Globus pallidus (tissue), 1 donor: ENCODE data around the gene ZG16.
"Not testable (repeated sequence)": the region's sequence is repeated elsewhere in the genome, so short reads cannot be mapped to it uniquely, and the experiment has no call there.

Experiments
- DNase-seq: peaks from one replicate; pipeline ENCODE4 v3.0.0-alpha.2; 2015; ENCODE audit warnings: low spot score

ZG16 gene

DNA sequence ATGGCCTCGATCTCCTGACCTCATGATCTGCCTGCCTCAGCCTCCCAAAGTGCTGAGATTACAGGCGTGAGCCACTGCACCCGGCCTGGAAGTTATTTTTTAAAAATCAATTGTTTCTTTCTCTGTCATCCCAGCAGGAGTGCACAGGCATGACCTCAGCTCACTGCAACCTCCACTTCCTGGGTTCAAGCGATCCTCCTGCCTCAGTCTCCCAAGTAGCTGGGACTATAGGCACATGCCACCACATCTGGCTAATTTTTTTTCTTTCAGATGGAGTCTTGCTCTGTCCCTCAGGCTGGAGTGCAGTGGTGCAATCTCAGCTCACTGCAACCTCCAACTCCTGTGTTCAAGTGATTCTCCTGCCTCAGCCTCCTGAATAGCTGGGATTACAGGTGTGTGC lies 9.1 kb downstream of the ZG16 start:
- not testable (repeated sequence) for DNase-seq

DNA sequence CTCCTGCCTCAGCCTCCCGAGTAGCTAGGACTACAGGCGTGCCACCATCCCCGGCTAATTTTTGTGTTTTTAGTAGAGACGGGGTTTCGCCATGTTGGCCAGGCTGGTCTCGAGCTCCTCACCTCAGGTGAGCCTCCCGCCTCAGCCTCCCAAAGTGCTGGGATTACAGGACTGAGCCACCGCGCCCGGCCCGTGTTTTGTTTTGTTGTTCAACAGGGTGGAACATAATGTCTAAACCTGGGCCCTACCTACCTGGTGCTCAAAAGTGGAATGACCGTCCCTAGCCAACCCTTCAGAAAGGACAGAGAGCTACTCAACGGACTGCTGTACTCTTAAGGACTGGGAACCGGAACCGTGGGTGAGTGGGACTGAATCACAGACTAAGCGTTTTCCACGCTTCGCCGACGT lies 11.7 kb downstream of the ZG16 start:
- no peak for DNase-seq

DNA sequence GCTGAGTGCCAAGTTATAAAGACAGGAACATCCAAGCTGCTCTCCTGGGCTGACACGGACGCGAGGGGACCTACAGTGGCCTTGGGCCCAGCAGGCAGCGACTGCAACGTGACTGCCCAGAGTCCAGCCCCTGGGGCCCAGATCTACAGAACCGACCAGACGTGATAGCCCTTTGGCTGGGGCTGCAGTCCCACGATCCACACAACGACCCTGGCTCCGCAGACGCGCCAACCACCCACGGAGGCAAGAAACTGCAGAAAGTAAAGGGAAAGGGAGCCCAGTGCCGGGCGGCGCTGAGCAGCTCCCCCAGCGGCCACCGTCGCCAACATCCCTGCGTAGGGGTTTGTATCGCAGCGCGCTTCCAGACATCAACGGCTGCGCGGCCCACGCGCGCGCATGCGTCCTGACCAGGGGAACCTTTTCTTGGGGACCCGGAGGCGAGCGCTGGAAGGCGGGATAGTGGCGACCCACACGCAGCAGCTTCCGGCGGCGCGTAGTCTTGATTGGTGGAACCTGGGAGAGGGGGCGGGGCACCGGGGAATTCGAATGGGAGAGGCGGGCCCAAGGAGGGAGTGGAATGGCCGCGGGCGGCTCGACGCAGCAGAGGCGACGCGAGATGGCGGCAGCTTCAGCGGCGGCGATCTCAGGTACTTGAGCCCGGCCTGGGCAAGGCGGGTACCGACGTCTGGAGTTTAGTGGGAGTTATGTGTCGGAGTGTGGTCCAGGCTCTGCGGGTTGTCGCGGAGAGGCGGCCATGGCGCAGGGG lies 12.3 kb downstream of the ZG16 start, which contains the start of gene KIF22:
Gene KIF22 (plus strand): TSS at position 569 of the 766 bp plus-strand sequence. CDS start 9 bp downstream, at position 578.
- peak; percentile 98 for DNase-seq

DNA sequence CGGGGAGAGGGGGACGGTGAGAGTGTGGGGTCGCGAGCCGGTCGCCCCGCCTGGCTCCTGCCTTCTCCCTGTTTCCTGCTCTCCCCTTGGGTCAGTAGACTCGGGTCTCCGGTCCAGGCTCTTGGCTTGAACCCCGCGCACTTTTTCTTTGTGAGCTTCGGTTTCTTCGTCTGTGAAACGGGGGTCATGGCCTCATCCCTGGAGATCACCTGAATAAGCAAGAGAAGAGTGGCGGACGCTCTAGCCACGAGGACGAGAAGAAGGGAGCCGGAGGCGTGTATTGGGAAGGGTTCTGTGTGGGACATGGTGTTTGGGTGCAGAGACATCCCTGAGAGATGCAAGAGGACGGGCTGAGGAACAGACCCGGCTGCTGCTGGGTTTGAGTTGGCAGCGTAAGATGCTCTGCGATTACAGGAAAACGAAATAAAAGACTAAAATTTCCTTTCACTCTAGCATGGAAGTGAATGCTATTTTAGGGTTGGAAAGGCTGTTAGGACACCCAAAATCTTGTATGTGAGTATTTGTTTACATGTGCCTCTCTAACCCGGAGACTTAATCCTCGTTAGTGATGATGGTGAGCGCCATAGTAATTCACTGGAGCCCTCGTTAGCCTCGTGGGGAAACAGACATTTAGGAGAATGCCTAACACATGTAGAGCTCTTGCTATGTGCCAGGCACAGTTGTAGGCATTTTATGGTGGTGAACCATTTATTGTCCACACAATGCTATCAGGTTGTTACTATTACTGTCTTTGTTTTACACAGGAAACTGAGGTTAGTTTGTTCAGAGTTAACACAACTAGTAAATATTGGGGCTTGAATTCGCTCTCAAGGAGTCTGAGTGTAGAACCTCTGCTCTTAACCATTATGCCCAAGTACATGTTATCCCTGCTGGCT lies 13.1 kb downstream of the ZG16 start:
- no peak for DNase-seq

DNA sequence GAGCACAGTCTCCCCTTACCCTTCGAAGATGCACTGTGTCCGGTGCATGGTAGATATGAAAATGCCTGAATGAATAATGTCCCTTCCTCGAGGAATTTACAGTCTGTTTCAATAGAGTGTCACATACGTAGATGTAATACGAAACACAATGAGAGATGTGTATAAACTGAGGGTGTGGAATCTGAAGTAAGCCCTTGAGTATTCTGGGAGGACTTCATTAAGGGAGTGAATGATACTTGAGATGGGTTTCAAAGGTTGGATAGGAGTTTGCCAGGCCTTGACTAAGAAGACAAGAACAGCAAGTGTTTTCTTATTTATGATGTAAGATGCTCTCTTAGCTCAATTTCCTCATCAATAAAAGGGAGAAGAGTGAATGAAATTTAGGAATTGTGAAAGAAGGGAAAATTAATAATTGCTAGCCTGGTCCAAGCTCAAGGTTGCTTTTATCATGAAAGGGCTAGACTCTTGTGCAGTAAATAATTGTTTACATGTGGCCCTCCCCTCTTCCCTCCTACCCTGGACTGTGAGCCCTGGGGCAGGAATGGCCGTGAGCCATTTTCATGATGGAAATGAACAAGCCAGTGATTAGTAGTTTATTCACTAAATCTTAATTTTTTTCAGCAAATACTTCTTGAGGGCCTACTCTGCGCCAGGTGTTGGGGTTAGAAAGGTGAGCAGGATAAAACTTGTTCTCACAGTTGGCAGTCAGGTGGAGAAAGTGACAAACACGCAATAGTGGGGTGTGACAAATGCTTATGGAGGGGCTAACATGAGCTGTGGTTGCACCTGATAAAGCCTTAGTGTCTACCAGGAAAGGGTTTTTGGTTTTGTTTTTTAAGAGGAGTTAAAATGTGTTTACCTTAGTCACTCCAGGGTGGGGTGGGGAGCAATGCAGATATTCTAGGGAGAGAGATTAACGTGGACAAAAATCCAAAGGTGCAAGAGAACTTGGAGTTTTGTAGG lies 14.1 kb downstream of the ZG16 start:
- no peak for DNase-seq

DNA sequence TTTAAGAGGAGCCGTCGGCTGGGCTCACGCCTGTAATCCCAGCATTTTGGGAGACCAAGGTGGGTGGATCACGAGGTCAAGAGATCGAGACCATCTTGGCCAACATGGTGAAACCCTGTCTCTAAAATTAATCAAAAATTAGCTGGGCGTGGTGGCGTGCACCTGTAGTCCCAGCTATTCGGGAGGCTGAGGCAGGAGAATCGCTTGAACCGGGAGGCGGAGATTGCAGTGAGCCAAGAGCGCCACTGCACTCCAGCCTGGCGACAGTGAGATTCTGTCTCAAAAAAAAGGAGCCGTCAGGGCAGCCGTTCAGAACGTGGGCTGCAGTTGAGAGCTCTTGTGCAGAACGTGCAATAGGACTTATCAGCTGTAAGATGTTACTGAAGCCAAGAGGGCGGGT lies 15.1 kb downstream of the ZG16 start:
- DNase-seq, result not testable (repeated sequence)

DNA sequence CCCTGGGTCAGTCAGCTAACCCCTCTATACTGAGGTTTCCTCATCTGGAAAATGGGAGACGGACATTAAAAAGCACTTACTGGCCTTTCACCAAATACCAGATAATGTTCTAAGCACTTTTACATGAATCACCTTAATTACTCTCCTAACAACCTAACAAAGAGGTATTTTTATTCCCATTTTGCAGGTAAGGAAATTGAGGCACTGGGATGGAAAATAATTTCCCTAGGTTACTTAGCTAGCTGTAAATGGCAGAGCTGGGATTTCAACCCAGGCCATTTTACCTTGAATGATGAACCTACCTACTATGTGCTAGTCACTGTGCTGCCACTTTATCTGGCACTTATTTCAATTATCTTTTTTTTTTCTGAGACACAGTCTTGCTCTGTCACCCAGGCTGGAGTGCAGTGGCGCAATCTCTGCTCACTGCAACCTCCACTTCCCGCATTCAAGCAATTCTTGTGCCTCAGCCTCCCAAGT lies 16.2 kb downstream of the ZG16 start:
- no peak for DNase-seq

DNA sequence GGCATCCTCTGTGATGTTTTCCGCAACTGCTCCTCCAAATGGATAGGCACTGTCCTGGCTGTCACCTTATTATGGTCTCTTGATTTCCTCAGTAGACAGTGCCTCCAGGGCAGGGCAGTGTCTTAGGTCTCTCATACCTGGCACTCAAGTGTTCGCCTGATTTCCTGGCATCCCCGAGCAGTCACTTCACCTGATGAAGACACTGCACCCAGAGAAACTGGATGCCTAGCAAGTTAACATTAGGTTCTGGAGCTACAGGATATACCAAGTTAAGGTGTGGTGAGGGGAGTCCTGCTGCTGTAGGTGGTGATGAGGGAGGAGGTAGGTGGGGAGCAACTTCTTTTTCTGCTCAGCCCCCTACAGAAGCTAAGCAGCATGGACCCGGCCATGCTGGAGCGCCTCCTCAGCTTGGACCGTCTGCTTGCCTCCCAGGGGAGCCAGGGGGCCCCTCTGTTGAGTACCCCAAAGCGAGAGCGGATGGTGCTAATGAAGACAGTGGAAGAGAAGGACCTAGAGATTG lies 24.4 kb downstream of the ZG16 start:
- no peak for DNase-seq

DNA sequence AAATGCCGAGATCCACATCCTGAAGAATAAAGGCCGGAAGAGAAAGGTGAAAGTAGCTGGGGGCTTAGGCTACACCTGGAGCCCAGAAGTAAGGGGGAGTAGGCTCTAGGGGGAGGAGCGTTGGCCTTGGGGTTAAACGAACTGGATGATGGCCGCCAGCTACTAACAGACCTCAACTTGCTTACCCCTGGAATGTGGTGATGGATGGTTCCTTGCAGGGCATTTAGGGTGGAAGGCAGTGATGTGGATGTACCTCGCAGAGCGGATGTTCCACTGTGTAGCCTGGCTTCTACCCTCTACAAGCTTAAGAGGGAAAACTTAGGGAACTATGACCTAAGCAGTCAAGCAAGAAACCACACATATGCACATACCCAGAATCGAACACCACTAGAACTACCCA lies 26.0 kb downstream of the ZG16 start:
- no peak for DNase-seq

DNA sequence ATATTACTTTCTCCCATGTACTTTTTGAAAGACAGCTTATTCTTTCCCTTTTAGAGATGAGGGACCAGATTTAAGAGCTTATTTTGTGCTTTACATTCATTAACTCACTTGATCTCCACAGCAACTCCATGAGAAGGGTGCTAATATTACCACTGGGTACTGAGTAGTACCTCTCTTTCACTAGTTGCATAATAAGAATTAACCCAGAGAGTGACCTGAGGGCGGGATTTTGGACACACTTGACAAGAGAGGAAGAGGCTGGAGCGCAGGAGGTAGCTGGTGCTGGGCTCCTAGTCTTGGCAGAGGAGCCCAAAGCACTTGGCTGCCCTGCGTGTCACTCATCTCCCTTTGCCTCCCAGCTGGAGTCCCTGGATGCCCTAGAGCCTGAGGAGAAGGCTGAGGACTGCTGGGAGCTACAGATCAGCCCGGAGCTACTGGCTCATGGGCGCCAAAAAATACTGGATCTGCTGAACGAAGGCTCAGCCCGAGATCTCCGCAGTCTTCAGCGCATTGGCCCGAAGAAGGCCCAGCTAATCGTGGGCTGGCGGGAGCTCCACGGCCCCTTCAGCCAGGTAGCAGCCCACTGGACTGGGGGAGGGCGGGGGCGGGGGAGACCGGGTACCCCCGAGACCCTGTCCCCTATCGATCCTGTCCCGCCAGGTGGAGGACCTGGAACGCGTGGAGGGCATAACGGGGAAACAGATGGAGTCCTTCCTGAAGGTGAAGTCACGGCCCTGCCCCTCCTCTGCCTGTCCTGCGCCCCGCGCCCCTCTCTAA lies 26.6 kb downstream of the ZG16 start:
- DNase-seq, result no peak

DNA sequence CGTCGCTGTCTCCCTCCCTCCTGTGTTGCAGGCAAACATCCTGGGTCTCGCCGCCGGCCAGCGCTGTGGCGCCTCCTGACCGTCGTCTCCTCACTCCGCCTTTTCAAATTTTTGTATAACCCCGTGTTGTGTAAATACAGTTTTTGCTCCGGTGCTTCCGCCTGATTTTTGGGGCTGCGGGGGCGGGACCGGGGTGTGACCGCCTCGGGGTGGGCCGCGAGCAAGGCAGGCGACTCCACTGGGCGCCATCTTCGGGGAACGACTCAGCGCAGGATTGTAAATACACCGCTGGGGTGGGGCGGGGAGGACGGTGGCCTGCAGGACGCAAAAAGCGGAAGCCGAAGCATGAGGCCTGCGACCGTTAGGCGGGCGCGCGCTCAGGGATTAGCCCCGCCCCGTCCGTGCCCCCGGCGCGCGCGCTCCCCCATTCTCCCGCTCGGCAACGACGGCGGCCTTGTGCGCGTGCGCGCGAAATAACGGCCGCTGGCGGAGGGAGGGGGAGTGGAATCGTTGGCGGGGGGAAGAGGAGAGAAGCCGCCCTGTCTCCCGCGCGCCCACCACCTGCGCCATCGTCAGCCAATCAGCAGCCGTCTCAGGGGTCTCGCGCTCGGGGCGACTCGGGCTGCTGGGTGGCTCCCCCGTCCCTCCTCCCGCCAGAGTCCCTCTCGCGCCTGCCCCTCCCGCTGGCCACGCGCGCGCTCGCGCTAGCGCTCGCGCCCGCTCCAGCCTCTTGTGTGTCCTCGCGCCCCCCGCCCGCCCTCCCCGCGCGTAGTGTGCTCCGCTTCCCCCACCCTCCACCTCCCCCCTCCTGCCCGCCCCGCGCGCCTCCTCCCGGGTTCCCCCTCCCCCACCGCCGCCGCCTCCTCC lies 27.4 kb downstream of the ZG16 start:
- peak; percentile 97 for DNase-seq

DNA sequence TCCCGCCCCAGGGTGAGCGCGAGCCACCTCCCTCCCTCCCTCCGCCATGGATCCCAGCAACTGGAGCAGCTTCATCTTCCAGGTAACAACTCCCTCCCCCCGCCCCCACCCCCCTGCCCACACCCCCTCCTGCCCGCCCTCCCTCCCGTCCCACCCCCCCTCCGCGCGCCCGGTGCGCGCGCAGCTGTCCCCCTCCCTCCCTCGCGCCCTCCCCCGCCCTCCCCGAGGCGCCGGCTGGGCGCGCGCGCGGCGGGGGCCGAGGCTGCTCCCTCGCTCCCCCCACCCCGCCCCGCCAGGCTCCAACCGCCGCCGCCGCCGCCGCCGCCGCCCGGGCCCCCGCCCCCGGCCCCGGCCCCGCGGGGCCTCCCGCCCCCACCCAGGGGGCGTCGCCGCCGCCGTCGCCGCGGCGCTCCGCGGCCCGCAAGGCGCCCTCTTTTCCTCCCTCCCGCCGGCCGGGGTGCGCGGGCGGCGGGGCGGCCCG lies 28.1 kb downstream of the ZG16 start, which contains the start of gene MAZ:
Gene MAZ (plus strand): TSS at position 431 of the 481 bp plus-strand sequence. CDS start 173 bp downstream, outside the sequence.
- peak; percentile 72 for DNase-seq

DNA sequence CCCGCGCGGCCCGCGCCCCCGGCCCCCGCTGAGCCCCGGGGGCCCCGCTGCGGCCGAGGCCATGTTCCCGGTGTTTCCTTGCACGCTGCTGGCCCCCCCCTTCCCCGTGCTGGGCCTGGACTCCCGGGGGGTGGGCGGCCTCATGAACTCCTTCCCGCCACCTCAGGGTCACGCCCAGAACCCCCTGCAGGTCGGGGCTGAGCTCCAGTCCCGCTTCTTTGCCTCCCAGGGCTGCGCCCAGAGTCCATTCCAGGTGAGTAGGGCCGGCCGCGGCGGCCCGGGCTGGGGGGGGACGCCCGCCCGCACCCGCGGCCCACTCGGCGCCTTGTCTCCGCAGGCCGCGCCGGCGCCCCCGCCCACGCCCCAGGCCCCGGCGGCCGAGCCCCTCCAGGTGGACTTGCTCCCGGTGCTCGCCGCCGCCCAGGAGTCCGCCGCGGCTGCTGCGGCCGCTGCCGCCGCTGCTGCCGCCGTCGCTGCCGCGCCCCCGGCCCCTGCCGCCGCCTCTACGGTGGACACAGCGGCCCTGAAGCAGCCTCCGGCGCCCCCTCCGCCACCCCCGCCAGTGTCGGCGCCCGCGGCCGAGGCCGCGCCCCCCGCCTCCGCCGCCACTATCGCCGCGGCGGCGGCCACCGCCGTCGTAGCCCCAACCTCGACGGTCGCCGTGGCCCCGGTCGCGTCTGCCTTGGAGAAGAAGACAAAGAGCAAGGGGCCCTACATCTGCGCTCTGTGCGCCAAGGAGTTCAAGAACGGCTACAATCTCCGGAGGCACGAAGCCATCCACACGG lies 28.8 kb downstream of the ZG16 start:
- DNase-seq, result no peak

DNA sequence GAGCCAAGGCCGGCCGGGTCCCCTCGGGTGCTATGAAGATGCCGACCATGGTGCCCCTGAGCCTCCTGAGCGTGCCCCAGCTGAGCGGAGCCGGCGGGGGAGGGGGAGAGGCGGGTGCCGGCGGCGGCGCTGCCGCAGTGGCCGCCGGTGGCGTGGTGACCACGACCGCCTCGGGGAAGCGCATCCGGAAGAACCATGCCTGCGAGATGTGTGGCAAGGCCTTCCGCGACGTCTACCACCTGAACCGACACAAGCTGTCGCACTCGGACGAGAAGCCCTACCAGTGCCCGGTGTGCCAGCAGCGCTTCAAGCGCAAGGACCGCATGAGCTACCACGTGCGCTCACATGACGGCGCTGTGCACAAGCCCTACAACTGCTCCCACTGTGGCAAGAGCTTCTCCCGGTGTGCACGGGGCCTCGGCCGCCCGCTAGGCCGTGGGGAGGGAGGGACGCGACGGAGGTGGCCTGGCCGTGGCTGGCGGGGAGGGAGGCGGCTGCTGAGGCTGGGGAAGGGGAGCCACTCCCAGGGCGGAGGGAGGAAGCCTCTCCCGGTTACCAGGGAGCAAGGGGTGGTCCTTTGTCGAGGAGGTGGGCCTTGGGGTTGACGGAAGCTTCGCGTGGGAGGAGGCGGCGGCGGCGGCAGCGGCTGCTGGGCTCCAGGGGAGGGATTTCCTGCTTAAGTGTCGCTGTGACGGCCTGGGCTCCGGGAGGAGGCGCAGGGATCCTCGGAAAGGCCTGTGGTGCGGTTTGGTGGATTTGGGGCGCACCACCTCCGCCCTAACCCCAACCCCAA lies 29.6 kb downstream of the ZG16 start:
- DNase-seq, result peak; percentile 89

DNA sequence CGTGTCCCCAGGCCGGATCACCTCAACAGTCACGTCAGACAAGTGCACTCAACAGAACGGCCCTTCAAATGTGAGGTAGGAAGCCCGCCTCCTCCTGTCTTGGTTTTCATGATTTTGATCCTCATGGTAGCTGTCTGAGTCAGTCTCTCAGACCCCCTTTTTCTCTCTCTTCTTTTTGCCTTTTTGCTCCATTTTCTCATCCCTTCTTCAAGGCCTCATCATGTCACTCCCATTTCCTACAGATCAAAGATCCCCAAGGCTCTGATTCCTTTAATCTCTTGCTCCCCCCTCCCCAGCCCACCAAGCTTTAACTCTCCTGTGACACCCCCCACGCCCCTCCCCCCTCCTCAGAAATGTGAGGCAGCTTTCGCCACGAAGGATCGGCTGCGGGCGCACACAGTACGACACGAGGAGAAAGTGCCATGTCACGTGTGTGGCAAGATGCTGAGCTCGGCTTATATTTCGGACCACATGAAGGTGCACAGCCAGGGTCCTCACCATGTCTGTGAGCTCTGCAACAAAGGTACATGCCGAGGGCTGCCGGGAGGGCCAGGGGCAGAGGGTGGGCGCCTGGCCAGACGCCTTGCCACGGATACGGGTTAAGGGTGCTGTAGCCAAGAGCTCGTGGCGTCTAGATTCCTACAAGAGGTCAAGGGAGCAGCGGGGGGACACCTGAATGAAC lies 30.3 kb downstream of the ZG16 start:
- DNase-seq, result no peak

DNA sequence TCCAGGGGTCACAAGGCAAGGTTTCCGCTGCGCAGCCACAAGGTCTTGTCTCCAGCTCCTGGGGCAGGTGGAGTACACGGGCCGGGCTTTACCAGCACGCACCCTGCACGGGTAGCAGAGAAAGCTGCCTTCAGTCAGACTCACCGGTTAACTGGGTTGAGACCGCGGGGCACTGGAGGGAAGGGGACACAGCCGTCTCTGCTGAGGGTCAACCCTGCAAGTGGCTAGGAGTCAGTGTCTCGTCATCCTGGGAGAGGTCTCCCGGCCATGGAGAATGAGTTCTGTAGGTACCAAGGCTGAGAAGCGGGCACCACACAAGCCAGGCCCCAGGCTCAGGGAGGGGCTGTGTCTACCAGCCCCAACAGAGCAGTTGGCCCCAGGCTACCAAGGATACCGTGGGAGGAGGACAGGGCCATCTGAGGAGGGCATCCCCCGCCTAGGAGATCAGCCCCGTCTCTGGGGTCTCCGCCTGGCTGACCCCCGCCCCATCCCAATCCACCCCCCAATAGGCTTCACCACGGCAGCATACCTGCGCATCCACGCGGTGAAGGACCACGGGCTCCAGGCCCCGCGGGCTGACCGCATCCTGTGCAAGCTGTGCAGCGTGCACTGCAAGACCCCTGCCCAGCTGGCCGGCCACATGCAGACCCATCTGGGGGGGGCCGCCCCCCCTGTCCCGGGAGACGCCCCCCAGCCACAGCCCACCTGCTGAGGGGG lies 31.1 kb downstream of the ZG16 start:
- DNase-seq, result no peak
